ENCODE results near the gene SLC16A8. TPM values are rescaled to one million over a fixed set of nuclear protein-coding genes. Genes with fewer than 3 reads are reported as not detected.

SLC16A8 gene
- total and polyA plus RNA-seq, 9 of the 15 experiments (the other 6 are each of a cell fraction or from before 2014, with no cell fraction given): not detected

DNA sequence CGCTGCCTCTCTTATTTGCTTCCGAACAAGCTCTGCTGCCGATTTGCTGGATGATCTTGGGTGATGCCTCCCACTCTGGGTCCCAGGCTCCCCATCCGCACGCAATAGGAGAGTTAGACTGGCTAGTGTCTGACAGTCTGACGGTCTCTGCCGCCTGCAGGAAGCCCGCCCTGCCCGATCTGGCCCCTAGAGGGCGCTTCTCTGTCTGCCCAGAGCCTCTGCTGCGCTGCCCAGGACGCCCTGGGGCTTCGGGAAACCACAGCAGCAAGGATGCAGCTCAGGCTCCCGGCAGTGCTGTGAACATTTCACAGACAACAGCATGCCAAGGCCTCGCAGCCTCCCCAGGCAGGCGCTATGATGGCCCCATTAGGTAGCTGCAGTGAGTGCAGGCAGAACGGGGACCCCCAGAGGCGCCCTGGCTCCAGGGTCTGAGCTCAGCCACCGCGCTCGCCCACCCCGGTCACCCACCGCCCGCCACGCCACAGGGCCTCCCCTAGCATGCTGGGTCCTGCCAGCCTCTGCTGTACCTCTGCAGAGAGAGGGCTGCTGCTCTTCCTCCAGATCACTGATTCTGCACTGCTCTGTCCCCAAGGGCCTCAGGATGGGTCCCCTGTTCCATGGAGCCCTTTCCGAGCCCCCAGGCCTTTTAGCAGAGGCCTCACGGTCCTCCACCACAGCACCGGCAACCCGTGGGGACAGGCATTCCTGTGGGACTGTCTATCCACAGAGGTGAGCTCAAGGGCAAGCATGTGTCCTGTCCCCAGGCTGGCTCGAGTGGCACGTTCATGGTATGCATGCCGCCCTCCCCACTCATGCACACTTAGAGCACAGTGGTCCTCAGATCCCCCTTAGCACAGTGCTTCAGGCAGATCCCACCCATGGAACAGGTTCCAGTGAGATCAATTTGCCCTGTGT, 30.8 kb upstream of the SLC16A8 start (continued):
- TF ChIP-seq YY1 (IDR thresholded peaks at IDR 0.05; ENCODE audit: borderline replicate concordance in 1 of 3, control insufficient read depth in 1 of 3, extremely low read depth in 1 of 3, insufficient read depth in 3 of 3, insufficient read length in 1 of 3, insufficient replicate concordance in 2 of 3, low read depth in 1 of 3, low read length in 2 of 3) (peak in 1 of 3 experiments; percentile 17), HMG20B (CRISPR knock-in tag; IDR thresholded peaks at IDR 0.05) (no peak), CTBP1 (IDR thresholded peaks at IDR 0.05; ENCODE audit: borderline replicate concordance) (peak; percentile 34; the same call in 1 of the 2 replicates), NELFE (IDR thresholded peaks at IDR 0.05; ENCODE audit: insufficient read depth, insufficient read length) (no peak), JUND (IDR thresholded peaks at IDR 0.05; ENCODE audit: borderline replicate concordance, low read depth, low read length) (peak; percentile 42; the same call in 1 of the 2 replicates), JUND (tag; IDR thresholded peaks at IDR 0.05; ENCODE audit: borderline replicate concordance, low read depth, low read length) (no peak; the same call in 2 of the 3 replicates), ZNF785 (CRISPR knock-in tag; IDR thresholded peaks at IDR 0.05) (no peak), ETV5 (CRISPR knock-in tag; IDR thresholded peaks at IDR 0.05; ENCODE audit: low read depth) (no peak), RB1 (IDR thresholded peaks at IDR 0.05; ENCODE audit: low read depth) (peak; percentile 40; the same call in 1 of the 2 replicates)
- TF ChIP-seq, protein P1, sequence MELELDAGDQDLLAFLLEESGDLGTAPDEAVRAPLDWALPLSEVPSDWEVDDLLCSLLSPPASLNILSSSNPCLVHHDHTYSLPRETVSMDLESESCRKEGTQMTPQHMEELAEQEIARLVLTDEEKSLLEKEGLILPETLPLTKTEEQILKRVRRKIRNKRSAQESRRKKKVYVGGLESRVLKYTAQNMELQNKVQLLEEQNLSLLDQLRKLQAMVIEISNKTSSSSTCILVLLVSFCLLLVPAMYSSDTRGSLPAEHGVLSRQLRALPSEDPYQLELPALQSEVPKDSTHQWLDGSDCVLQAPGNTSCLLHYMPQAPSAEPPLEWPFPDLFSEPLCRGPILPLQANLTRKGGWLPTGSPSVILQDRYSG (tag; conservative IDR thresholded peaks at IDR 0.05; ENCODE audit: low read depth): no peak
- TF ChIP-seq, protein P2, sequence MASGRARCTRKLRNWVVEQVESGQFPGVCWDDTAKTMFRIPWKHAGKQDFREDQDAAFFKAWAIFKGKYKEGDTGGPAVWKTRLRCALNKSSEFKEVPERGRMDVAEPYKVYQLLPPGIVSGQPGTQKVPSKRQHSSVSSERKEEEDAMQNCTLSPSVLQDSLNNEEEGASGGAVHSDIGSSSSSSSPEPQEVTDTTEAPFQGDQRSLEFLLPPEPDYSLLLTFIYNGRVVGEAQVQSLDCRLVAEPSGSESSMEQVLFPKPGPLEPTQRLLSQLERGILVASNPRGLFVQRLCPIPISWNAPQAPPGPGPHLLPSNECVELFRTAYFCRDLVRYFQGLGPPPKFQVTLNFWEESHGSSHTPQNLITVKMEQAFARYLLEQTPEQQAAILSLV (tag; IDR thresholded peaks at IDR 0.05): no peak
- TF ChIP-seq, protein P3, sequence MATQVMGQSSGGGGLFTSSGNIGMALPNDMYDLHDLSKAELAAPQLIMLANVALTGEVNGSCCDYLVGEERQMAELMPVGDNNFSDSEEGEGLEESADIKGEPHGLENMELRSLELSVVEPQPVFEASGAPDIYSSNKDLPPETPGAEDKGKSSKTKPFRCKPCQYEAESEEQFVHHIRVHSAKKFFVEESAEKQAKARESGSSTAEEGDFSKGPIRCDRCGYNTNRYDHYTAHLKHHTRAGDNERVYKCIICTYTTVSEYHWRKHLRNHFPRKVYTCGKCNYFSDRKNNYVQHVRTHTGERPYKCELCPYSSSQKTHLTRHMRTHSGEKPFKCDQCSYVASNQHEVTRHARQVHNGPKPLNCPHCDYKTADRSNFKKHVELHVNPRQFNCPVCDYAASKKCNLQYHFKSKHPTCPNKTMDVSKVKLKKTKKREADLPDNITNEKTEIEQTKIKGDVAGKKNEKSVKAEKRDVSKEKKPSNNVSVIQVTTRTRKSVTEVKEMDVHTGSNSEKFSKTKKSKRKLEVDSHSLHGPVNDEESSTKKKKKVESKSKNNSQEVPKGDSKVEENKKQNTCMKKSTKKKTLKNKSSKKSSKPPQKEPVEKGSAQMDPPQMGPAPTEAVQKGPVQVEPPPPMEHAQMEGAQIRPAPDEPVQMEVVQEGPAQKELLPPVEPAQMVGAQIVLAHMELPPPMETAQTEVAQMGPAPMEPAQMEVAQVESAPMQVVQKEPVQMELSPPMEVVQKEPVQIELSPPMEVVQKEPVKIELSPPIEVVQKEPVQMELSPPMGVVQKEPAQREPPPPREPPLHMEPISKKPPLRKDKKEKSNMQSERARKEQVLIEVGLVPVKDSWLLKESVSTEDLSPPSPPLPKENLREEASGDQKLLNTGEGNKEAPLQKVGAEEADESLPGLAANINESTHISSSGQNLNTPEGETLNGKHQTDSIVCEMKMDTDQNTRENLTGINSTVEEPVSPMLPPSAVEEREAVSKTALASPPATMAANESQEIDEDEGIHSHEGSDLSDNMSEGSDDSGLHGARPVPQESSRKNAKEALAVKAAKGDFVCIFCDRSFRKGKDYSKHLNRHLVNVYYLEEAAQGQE (IDR thresholded peaks at IDR 0.05; ENCODE audit: borderline replicate concordance): peak; percentile 64
- TF ChIP-seq, protein P3 (CRISPR knock-in tag; IDR thresholded peaks at IDR 0.05; ENCODE audit: low read depth): no peak
- TF ChIP-seq, protein P4, sequence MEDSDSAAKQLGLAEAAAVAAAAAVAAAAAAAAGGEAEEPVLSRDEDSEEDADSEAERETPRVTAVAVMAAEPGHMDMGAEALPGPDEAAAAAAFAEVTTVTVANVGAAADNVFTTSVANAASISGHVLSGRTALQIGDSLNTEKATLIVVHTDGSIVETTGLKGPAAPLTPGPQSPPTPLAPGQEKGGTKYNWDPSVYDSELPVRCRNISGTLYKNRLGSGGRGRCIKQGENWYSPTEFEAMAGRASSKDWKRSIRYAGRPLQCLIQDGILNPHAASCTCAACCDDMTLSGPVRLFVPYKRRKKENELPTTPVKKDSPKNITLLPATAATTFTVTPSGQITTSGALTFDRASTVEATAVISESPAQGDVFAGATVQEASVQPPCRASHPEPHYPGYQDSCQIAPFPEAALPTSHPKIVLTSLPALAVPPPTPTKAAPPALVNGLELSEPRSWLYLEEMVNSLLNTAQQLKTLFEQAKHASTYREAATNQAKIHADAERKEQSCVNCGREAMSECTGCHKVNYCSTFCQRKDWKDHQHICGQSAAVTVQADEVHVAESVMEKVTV (CRISPR knock-in tag; IDR thresholded peaks at IDR 0.05): peak; percentile 26; the same call in 1 of the 2 replicates
